Neutrophil (primary cell): Measurements from ENCODE around the gene IL25.

ENCODE experiments used
- H3K27ac ChIP-seq: fragments of 200-600 bp; sonication (generic); 2 replicates; pipeline ENCODE4 v1.5.1; 2016; ENCODE audit warnings: mild to moderate bottlenecking, moderate library complexity
- H3K27me3 ChIP-seq: fragments of 200-600 bp; sonication (generic); 2 replicates; pipeline ENCODE4 v1.6.0; 2016; ENCODE audit warnings: mild to moderate bottlenecking
- H3K36me3 ChIP-seq: fragments of 200-600 bp; sonication (generic); 2 replicates; pipeline ENCODE4 v1.5.1; 2017
- H3K4me1 ChIP-seq, 2 experiments: fragments of 200-600 bp in 1 of 2; sonication (generic) in 1 of 2; 1 replicate in 1 of 2; 2 replicates in 1 of 2; pipeline versions ENCODE4 v1.5.1 to v1.6.1; 2013 to 2016; ENCODE audit warnings: low read depth in 1 of 2, low read length in 1 of 2, mild to moderate bottlenecking in 1 of 2, moderate library complexity in 1 of 2; ENCODE audit not compliant: control insufficient read depth in 1 of 2, insufficient read depth in 1 of 2
- H3K4me3 ChIP-seq, 2 experiments: fragments of 200-600 bp in 1 of 2; sonication (generic) in 1 of 2; 1 replicate in 1 of 2; 2 replicates in 1 of 2; pipeline ENCODE4 v1.5.1; 2013 to 2016; ENCODE audit warnings: low read depth in 1 of 2, low read length in 1 of 2, mild to moderate bottlenecking in 1 of 2, moderate library complexity in 1 of 2
- H3K9me3 ChIP-seq: fragments of 200-600 bp; sonication (generic); 2 replicates; pipeline ENCODE4 v1.5.1; 2016
- CTCF ChIP-seq: fragments of 200-600 bp; sonication (generic); IDR thresholded peaks from 2 replicates; pipeline ENCODE4 v1.5.1; 2016; ENCODE audit warnings: antibody characterized with exemption

IL25 gene

GRCh38 chr14:23405096-23405495, 32.5 kb downstream of the IL25 start:
- Histone ChIP-seq H3K9me3 (no peaks in the 10 kb centered on the region), H3K4me3 (no peak overlapping the region), H3K27me3 (no peaks in the 10 kb centered on the region), H3K4me1 (no peaks in the 10 kb centered on the region), H3K27ac (no peak overlapping the region), H3K36me3 (no peaks in the 10 kb centered on the region)
- TF ChIP-seq CTCF = no peak

- Histone ChIP-seq H3K4me3 (no peak overlapping the region), H3K27ac (no peak overlapping the region), H3K36me3 (no peaks in the 10 kb centered on the region), H3K9me3 (no peaks in the 10 kb centered on the region), H3K4me1 (no peaks in the 10 kb centered on the region), H3K27me3 (no peaks in the 10 kb centered on the region)
- TF ChIP-seq CTCF = no peak
These were observed 33.0 kb downstream of the IL25 start for GRCh38 chr14:23405516-23406025.

- H3K36me3 ChIP-seq = no peaks in the 10 kb centered on the region
These were observed 33.6 kb downstream of the IL25 start for GRCh38 chr14:23406244-23406643.

GRCh38 chr14:23406725-23407355, 34.2 kb downstream of the IL25 start:
- Histone ChIP-seq H3K27me3 (no peaks in the 10 kb centered on the region), H3K27ac (no peak overlapping the region), H3K9me3 (no peaks in the 10 kb centered on the region), H3K36me3 (no peaks in the 10 kb centered on the region), H3K4me1 (no peaks in the 10 kb centered on the region), H3K4me3 (no peak overlapping the region)
- TF ChIP-seq CTCF = no peak

More at GRCh38 chr14:23406244-23406643, 33.6 kb downstream of the IL25 start:
- no peaks in the 10 kb centered on the region for H3K4me1 ChIP-seq
- H3K4me3 ChIP-seq = no peak overlapping the region
- H3K27ac ChIP-seq = no peak overlapping the region
- TF ChIP-seq CTCF = no peak
- H3K9me3 ChIP-seq = no peaks in the 10 kb centered on the region
- H3K27me3 ChIP-seq = no peaks in the 10 kb centered on the region

- H3K27me3 ChIP-seq = no peaks in the 10 kb centered on the region
- no peak for TF ChIP-seq CTCF
- H3K9me3 ChIP-seq = no peaks in the 10 kb centered on the region
- no peak within 1 kb of the TSS for H3K4me3 ChIP-seq
- no peaks in the 10 kb centered on the region for H3K36me3 ChIP-seq
- H3K27ac ChIP-seq = no peak within 1 kb of the TSS
- H3K4me1 ChIP-seq = no peaks in the 10 kb centered on the region
These were observed 35.1 kb downstream of the IL25 start, which contains the start of gene MYH6 for GRCh38 chr14:23407516-23408306. Gene MYH6 (minus strand): TSS chr14:23408273. CDS start chr14:23407223, 1,050 bp downstream.
